ENCODE data around the gene DBN1.

The DBN1 gene

DNA sequence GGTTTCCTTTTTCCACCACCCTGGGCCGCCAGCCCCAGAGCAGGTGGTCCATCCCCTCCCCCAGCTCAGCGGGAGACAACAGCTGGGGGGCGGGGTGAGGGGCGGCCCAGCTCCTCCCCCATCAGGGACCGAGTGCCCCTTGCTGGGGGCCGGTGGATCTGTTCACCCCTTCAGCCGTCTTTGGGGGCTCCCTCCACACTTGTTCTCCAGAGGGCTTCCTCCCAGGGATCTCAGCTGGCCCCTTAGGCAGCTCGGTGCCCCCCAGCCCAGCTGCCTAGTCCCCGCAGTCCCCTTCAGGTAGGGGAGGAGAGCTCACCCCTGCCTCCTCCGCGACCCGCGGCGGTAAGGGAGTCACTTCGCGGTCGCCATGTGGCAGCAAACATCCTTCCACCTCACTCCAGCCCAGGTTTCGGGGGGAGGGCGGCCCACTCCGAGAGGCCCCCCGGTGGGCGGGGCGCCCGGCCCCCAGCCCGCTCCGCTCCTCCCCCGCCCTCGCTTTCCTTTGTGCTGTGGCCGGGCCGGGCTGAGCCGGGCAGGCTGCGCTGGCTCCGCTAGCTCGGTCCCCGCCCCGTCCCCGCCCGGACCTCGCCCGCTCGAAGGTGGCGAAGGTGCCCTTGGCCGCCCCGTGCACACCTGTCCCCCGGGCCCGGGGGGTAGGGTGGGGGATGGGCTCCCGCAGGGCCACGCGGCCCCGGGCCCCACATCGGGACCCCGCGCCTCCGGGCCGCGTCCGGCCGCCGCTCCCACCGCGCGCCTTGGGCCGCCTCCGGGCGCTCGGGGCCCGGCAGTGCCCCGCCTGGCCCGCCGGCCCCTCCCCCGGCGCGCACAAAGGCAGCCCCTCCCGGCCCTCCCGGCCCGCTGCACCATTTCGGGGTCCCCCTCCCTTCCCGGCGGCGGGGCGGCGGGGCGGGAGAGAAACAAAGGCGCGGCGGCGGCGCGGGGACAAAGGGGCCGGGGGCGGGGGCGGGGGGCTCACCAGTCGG lies 683 bp downstream of the DBN1 start:
- no peak for DNase-seq (ENCODE audit: low spot score)

DNA sequence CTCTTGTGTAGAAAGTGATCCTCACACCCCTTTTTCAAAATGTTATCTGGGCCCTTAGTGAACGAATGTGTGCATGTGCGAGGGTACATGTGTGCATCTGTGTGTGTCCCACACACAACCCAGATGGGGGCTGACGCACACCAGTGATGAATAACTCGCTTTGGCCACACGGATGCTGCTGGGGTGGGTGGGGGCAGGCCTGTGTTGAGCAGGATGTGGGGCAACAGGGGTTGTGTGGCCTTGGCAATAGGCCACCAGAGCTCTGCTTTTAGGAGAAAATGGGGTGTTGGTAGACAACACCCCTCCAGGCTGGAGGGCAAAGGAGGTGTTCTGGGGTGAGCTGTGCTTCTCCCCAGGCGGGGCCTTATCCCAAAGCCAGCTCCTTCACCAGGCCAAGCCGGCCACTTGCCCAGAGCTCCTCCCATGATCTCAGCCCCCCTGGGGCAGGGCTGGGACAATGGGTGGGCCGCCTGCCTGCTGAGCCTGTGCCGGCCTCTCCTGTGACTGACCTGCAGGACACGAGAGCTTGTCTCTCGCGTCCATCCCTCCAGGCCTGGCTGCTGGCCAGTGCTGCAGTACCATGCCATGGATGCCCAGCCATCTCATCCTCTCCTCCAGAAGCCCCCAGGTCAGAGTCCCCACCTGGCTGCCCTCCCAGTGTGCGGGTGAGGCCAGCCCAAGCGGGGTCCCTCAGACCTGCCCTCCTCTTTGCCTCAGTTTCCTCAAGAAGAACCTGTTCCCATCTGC lies 1.7 kb downstream of the DBN1 start:
- no peak for DNase-seq (ENCODE audit: low spot score)

DNA sequence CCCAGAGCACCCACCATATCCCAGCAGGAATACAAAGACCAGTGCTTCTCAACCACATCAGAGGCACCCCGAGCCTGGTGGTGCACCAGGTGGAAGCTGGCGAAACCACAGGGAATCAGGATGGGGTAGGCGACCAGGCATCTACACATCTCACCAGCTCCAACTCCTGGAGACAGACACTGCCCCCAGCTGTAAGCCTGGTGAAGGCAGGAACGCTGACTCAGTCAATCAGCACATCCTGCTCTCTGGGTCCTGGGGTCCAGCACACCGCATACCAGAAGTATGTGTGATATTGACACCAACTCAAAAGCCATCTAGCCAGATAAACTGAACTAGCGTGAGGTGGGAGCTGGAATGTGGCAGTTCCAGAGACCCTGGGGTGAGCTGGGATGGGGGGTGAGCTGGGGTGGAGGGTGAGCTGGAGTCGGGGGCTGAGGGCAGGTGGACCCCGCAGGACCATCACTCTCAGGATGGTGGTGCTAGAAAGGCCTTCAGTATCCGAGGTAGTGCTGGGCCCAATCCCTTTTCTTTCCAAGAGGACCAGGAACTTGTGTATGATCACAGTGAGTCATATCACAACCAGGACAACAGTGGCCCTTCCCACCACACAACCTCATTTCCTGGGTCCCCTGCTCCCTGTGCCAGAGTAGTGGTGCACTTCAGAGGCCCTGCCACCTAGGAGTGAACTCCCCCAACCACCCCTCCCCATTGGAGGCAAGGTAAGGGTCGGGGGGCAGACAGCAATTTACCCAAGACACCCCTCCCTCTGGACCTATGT lies 2.5 kb downstream of the DBN1 start:
- DNase-seq (ENCODE audit: low spot score), result no peak

DNA sequence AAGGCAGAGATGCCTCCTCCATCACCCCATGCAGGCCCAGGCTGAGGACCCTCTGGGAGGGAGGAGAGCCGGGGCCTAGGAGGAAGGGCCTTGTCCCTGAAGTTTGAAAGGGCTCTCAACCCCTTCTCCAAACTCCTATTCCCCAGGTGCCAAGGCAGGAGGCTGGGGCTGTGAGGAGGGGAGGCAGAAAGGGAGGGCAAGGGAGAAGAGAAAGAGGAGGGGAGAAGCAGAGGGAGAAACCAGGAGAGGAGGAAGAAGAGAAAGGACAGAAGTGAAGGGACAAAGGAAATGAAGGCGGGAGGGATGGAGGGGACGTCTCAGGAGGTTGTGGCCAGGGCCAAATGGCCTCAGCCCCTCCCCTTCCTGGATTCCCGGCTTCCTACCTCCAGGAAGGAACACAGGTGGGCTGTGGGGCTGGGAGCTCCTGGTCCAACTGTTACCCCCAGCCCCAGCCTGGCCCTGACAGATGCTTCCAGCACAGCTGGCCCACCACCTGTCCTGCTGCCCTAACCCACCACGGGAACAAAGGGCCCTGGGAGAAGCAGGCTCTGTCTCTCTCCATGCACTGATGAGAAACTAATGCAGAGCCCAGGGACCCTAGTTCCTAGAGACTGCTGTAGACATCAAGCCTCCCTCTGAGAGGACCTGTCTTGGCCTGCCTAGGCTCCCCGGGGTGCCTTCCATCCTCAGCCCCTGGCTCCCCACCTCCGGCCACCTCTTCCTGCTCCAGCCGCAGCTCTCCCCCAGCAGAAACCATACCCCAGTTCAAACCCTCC lies 3.5 kb downstream of the DBN1 start:
- no peak for DNase-seq (ENCODE audit: low spot score)

DNA sequence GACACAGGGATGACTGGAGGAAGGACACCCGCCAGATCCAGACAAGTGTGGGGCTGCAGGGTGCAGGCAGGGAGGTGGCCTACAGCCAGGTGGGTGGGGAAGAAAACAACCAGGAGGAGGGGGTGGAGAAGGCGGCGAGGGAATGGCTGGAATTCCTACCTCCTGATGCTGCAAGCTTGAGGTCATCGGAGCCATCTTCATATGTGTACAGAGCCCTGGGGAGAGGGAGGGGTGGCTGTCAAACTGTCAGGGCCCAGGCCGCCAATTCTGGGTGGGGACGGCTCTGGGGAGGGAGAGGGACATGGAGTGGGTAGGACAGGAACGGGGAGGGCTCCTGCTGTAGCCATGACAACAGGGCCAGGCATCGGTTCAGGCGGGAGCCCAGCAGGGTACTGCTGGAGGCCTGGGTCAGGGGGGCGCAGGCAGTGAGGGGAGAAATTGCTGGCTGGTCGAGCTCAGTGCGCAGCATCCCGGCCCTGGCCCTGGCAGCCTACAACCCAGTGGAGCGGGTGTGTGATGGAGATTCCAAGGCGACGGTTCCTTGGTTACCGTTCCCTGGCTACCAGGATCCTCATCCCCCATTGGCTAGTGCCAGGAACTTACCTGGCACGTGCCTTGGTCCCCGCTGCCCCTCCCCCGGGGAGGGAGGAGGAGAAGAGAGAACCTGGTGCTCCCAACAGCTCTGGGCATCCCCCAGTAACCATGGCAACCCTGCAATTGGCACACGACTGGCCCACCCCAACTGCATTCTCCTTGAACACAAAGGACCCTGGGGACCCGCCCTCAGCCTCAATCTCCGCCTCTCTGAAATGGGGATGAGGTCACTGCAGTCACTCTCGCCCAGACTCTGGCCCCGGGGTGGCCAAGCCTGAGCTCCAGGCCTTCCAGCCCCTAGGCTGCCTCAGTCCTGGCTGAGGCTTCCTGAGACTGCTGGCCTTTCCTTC lies 4.5 kb downstream of the DBN1 start:
- DNase-seq (ENCODE audit: low spot score), result peak; percentile 64

DNA sequence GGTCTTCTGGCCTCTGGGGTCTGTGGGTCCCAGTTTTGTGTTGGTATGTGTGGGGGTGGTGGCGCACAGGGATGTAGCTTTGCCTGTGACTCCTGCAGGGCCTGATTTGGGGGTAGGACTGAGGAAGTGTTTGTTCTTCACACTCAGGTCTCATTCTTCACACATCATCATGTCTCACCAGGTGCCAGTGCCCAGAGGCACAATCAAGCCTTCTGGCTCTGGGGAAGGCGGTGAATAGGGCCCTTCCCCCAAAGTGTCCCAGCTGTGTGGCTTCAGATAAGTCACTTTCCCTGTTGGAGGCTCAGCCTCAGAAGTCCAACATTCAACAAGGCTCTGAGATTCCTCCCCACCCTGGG lies 5.1 kb downstream of the DBN1 start:
- no peak for DNase-seq (ENCODE audit: low spot score)

DNA sequence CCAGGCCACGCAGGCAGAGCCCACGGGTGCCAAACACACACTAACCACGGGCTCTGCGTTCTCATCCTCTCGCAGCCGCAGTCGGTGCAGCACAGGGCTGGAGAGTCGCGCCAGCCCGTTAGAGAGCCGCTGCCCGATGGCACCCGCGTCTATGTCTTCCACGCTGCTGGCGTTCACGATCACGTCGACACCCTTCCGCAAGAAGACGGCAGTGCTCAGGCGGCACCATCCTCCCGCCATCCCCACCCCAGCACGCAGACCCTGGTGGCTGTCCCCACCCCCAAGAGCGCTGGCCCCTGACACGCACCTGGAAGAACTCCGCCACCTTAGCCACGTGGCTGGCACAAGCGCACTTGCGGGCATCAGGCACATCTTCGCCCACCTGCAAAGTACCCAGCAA lies 6.0 kb downstream of the DBN1 start:
- DNase-seq (ENCODE audit: low spot score), result no peak

DNA sequence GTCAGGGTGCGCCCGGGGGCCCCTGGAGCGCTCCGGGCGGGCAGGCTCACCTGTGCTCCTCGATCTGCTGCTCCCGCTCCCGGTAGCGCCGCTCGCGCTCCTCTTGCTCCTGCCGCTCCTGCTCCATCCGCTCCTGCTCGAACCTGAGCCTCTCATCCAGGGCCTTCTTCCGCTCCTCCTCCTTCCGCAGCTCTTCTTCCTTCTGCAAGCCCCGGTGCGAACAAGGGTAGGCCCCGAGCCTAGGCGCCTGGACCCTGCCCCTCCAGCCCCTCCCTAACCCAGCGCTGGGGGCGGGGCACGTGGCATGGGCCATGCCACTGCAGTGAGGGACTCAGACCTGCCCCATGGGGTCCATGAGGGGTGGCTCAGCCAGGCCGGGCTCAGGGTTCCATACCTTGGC lies 6.6 kb downstream of the DBN1 start:
- no peak for DNase-seq (ENCODE audit: low spot score)

DNA sequence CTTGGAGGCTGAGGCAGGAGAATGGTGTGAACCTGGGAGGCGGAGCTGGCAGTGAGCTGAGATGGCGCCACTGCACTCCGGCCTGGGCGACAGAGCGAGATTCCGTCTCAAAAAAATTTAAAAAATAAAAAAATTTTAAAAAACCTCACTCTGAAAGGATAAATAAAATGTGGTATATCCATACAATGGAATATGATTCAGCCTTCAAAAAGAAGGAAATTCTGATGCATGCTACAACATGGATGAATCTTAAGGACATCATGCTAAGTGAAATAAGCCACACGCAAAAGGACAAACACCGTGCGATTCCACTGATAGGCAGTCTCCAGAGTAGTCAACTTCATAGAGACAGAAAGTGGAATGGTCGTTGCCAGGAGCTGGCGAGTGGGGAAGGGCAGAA lies 8.4 kb downstream of the DBN1 start:
- no peak for DNase-seq (ENCODE audit: low spot score)

DNA sequence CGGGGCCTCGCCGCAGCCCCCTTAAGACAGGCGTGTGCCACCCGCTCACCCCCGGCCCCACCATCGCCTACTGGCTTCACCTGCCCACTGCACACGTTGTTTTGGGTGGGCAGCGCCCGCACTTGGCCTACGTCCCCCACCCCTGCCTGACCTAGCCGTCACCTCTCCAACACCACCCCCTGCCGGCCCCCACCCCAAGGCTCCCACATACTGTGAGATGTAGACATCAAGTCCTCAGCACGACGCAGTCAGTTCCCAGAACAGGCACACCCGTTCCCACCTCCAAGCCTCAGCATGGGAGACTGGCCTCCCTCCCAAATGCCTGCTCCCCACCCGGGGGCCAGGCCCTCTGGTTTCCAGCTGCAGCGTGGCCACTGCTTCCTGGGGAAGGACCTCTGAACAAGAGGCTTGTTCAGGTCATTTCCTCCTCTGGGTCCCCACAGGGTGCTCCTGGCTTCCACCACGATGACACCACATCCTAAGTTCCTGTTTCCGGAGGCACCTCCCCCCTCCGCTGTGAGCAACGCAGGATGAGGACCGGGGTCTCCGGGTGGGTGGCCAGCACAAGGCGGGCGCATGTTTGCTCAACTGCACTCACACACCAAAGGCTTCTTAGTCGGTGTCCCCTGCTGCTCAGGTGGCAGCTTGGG lies 11.3 kb downstream of the DBN1 start:
- no peak for DNase-seq (ENCODE audit: low spot score)

DNA sequence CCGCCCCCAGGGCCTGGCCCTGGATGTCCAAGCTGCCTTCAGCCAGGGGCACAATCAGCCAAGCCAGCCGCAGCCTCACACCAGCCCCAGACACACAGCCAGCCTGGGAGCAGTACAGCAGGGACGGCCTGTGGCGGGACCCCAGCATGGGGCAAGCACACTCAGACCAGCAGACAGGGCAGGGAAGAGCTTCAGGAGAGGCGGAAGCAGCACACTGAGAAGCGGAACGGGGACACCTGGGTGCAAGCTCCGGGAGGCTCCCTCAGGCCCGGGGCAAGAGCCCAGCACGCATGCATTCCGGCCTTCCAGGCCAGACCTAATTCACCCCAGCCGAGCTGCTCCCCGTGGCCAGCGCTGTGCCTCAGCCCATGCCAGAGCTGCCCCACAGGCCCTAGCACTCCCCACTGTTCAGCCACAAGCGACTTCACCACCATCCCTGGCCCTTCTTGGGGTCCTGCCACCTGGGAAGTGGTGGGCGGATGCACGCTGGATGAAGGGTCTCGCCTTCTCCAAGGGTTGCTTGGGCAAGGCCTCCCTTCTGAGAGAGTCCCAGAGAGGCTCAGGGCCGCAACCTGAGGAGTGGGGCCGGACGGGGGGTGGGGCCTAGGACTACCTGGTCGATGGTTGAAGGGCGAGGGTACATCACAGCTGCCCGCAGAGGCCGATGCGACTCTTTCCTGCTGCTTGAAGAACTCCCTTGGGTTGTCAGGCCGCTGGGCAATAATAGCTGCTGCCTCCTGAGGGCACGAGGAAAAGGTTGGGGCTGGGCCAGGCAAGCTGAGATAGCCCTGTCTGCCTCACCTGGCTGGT lies 13.4 kb downstream of the DBN1 start:
- DNase-seq (ENCODE audit: low spot score), result no peak

DNA sequence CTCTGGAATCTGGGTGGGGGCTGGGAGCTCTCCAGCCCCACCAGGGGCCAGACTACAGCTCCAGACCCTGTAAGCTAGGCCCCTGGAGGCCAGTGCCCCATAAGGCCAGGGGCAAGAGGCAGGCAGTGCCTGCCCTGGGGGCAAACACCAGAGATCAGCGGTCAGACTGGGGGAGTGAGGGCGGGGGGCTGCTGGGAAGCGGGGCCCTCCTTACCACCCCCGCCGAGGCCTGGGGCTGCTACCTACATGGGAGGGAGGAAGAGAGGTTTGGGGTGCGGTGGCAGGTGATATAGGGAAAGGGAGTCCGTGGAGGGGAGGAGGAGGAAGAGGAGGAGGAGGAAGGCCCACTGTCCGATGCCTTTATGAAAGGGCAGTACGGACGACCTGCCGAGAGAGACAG lies 14.1 kb downstream of the DBN1 start:
- DNase-seq (ENCODE audit: low spot score), result no peak

DNA sequence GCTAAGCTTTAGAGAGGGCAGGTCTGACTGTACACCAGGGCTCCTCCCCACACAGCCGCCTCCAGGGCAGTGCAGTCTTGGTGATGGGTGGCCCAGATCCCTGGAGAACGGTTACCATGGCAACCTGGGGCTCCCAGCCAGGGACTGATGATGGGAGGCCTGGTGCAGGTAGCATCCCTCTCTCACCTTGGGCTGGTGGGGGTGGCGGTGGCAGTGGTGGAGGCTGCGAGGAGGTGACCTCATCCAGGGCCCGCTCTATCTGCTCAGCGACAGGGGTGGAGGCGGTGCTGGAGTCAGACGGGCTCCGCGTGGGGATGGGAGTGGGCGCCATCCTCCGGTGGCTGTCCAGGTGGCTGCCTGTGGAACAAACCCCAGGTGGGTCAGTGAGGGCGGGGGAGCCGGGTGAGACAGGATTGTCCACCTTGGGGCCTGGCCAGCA lies 14.5 kb downstream of the DBN1 start:
- peak; percentile 87 for DNase-seq (ENCODE audit: low spot score)

DNA sequence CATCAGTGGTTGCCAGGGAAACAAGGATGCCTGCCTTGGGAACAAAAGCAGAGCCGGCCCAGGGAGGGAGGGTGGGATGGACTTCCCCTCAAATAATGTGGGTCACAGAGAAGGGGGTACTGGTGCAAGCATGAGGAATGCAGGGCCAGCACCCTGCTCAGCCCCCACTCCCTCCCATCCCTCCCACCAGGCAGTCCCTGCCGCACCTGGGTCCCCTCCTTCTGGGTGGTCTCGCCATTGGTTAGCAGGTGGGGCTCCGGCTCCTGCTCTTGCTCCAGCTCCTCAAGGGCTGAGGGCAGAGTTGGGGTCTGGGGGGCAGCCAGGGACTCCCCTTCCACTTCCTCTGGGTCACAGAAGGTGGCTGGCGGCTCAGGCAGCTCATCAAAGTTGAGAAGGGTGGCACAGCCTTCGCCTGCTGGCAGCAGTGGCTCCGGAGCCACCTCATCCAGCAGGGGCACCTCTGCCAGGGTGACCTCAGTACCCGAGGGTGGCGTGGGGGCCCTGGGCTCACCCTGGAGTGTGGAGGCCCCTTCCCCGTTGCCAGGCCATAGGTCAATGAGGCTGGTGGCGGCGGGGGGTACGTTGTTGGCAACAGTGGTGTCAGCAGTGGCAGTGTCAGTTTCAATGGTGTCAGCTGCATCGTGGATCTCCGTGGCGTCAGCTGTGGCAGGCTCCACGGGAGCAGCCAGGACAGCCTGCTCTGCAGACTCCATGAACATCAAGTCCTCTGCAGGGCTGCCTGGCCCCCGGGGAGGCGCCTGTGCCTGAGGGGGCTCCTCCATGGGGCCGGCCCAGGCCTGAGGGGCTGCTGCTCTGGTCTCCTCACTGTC lies 15.4 kb downstream of the DBN1 start:
- DNase-seq (ENCODE audit: low spot score), result no peak

DNA sequence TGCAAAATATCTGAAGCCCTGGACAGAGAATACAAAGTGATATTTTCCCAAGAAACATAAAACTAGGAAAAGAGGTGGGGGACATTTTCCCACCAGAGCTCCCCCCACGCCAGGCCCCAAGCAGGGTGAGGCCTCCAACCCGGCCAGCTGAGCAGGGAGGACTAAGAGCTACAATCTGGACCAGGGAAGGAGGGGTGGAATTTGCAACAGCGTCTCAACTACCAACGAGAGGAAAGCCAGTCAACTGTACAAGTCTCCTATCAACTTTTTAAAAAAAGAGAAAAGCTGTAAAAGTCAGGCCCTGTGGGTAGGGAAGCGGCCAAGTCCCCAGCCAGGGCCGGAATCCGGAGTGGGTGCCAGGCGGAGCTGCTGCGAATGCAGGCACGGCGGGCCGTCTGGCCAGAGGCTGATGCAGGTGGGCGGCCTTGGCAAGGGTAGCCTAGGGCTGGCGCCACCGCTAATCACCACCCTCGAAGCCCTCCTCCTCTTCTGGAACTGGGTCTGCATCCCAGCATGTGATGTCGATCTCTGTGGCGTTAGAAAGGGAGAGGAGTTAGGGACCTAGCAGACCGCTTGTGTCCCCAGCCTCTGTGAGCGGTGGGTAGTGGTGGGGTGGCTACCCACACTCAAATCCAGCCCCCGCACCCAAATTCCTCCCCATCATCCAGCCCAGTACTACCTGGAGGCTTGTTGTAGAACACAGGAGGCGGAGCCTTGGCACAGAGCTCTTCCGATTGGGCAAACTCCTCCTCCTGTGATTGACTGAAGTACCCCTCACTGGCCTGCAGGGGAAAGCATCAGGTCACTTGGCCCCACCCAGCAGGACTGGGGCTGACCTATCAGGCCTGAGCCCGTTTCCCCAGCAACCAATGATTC lies 16.2 kb downstream of the DBN1 start:
- DNase-seq (ENCODE audit: low spot score), result peak; percentile 87

DNA sequence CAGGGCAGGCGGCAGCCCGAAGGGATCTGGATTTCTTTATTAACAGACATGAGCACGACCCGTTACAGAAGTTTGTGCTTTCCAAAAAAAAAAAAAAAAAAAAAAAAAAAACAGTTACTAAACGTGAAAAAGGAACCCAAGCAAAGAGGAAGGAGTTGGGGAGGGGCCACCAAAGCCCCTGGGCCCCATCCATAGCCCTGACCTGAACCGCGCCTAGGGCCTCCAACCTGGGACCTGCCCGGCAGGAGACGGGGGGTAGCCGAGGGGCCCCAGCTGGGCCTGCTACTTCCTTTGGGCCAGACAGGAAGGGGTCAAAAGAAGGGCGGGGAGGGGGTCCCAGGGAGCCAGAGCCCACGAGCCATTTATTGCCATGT lies 16.9 kb downstream of the DBN1 start:
- no peak for DNase-seq (ENCODE audit: low spot score)

All from putamen (tissue), 1 donor.